Astrocyte of the cerebellum (primary cell): ENCODE measurements around the gene GABRB3.

Experiments
- DNase-seq: peaks from one replicate; pipeline ENCODE4 v3.0.0-alpha.2; 2011; ENCODE audit warnings: low read depth
- H3K4me3 ChIP-seq: 2 replicates; pipeline ENCODE4 v1.5.1; 2011; ENCODE audit warnings: mild to moderate bottlenecking, low read depth, low read length, moderate library complexity
- CTCF ChIP-seq: IDR thresholded peaks from 2 replicates; pipeline ENCODE4 v1.5.1; 2012; ENCODE audit warnings: low read length, low read depth, moderate library complexity, mild to moderate bottlenecking; ENCODE audit errors: missing control alignments
- in situ Hi-C: cut with HindIII; loops from 2 replicates; pipeline ENCODE4 v1.10.0; 2017; ENCODE audit warnings: low sequenced_read_pairs

GABRB3 gene

GRCh38 chr15:26738996-26739395 is 33.9 kb downstream of the GABRB3 start:
- in situ Hi-C loops: no loop called here
- TF ChIP-seq CTCF: no peak
- no peak overlapping the region for H3K4me3 ChIP-seq
- DNase-seq: no peak

GRCh38 chr15:26736502-26737248 is 36.2 kb downstream of the GABRB3 start:
- DNase-seq: no peak
- no peak overlapping the region for H3K4me3 ChIP-seq
- in situ Hi-C loops: no loop called here
- no peak for TF ChIP-seq CTCF

GRCh38 chr15:26731965-26732364 is 40.9 kb downstream of the GABRB3 start:
- DNase-seq: no peak
- in situ Hi-C loops: no loop called here
- no peak overlapping the region for H3K4me3 ChIP-seq
- TF ChIP-seq CTCF: no peak

GRCh38 chr15:26729581-26729980 is 43.3 kb downstream of the GABRB3 start:
- no peak for DNase-seq
- in situ Hi-C loops: no loop called here
- no peak for TF ChIP-seq CTCF
- H3K4me3 ChIP-seq: no peak overlapping the region

GRCh38 chr15:26729030-26729429 is 43.8 kb downstream of the GABRB3 start:
- in situ Hi-C loops: no loop called here
- TF ChIP-seq CTCF: no peak
- no peak overlapping the region for H3K4me3 ChIP-seq
- DNase-seq: no peak

GRCh38 chr15:26724381-26725150 is 48.3 kb downstream of the GABRB3 start:
- H3K4me3 ChIP-seq: no peak overlapping the region
- no peak for DNase-seq
- in situ Hi-C loops: no loop called here
- TF ChIP-seq CTCF: no peak
